IPS DF 4.7 (cell line): Measurements from ENCODE around the gene DPYSL5.
"Not testable (repeated sequence)": the region's sequence is repeated elsewhere in the genome, so short reads cannot be mapped to it uniquely, and the experiment has no call there.

Experiments
- DNase-seq: peaks from one replicate; pipeline ENCODE4 v3.0.0-alpha.2; 2013; ENCODE audit warnings: low spot score; ENCODE audit errors: extremely low read depth

Gene DPYSL5

DNA sequence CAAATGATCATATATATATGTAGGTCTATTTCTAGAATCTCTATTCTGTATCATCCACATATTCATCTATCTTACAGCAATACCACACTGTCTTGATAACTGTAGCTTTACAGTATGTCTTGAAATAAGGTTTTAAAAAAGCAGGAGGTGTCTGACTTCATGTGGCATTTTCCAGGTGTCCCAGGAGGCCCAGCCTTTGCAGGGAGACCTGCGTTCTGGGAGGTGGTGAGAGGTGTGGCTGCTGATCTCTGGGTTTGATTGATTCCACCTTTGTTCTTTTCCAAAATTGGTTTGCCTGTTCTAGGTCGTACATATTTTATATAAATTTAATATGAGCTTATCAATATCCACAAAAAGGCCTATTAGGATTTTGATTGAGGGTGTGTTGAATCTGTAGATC, 26.6 kb downstream of the DPYSL5 start:
- DNase-seq = no peak

- DNase-seq = no peak
Measured at GRCh38 chr2:26875065-26875634, 27.2 kb downstream of the DPYSL5 start.

- DNase-seq = no peak
Measured at GRCh38 chr2:26875808-26876207, 27.9 kb downstream of the DPYSL5 start.

- no peak for DNase-seq
Measured at GRCh38 chr2:26876260-26876659, 28.3 kb downstream of the DPYSL5 start.

GRCh38 chr2:26877276-26877675, 29.3 kb downstream of the DPYSL5 start:
- no peak for DNase-seq

GRCh38 chr2:26880161-26880560, 32.2 kb downstream of the DPYSL5 start:
- no peak for DNase-seq

DNA sequence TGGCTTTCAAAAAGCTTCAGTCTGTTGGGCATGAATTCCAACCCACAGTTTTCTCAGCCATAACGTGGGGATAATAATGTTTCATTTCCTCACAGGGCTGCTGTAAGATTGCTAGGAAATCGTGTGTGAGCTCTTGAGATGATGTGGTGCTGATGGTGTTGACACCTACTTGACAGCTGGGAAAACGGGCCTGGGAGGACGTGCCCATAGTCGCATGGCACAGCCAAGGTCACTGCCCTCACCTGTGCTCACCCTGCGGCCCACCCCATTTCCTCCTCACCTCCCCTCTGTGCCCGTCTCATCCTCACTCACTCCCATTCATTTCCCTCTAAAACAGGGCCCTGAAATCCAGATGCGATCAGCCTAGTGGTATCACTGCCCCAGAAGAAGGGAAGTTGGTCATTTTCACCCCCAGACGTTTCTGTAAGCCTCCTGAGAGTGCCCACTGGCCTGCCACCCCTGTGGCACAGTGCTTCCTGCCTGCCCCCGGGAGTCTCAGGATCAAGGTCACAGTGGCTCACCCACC, 33.0 kb downstream of the DPYSL5 start:
- DNase-seq = no peak

DNA sequence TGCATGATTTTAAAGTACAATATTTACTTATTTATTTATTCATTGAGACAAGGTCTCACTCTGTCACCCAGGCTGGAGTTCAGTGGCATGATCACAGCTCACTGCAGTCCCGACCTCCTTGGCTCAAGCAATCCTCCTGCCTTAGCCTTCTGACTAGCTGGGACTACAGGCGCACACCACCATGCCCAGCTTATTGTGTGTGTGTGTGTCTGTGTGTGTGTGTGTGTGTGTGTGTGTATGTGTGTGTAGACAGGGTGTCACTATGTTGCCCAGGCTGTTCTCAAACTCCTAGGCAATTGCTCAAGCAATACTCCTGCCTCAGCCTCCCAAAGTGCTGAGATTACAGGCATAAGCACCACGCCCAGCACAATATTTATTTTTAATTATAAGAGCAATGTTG, 34.3 kb downstream of the DPYSL5 start:
- DNase-seq = not testable (repeated sequence)

- no peak for DNase-seq
Measured at GRCh38 chr2:26883956-26884355, 36.0 kb downstream of the DPYSL5 start.

- DNase-seq = no peak
Measured at GRCh38 chr2:26884486-26884885, 36.6 kb downstream of the DPYSL5 start.

DNA sequence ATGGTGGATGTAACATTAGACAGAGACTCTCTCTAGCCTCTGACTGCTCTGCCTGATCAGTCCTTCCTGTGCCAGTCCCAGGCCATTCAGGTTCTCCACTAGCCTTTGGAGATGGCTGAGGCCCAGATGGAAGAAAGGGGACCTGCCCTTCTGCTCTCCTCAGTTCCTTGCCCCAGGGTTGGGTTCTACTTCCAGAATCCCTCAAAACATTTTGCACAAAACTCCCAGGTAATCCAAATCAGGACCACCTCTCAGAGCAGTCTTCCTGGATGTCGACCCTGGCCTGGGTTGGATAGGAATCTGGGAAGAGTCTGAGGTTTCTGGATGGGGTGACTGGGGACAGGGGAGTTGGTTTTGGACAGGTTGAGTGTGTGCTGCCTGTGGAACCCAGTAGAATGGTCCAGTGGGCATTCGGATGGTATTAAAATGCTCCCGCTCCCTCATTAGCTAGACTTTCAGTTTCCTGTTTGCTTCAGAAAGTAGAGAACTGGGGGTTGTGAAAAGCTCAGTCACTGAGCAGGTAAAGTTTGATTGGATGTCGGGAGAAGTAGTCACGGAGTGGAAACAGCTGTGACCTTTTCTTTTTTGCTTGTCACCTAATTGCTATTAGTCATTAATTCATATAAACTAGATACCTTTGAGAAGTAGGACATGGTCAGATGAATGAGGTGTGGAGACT, 37.9 kb downstream of the DPYSL5 start:
- no peak for DNase-seq

DNA sequence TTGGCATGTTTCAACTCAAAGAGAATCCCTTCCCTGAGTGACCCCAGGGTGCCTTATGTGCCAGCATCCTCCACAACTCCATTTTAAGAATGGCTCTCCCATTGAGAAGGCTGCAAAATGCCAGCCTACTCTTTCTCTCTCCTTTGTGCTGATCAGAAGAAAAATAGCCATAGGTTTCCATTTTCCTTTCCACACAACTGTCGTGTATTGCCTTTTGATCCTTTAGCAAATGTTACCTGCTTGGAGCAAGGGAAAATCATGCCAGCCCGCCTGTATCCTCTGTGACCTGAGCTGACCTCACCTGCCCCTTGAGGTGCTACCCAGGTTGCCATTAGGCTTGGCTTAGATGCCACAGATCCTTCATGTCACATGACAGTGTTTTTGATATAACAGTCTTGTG, 38.8 kb downstream of the DPYSL5 start:
- DNase-seq = no peak

DNA sequence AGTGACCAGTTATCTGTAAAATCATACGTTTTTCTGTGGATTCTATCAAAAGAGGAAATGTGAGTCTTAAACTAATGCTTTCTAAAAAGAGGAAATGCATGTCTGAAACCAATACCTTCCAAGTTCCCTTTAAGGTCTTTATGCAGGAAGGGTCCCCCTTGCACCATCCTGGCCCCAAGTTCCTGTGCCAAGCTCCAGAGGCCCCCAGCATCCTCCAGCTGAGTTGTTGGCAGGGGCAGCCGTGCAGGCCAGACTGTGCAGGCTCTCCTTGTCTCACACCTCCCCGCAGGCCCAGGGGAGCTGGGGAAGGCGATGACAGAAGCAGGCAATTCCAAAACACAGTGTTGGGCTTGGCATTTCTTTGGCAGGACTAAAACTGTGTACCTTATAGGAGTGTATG, 39.2 kb downstream of the DPYSL5 start:
- DNase-seq = no peak

GRCh38 chr2:26889796-26890195, 41.9 kb downstream of the DPYSL5 start:
- no peak for DNase-seq

GRCh38 chr2:26890341-26891000, 42.5 kb downstream of the DPYSL5 start:
- DNase-seq = no peak

DNA sequence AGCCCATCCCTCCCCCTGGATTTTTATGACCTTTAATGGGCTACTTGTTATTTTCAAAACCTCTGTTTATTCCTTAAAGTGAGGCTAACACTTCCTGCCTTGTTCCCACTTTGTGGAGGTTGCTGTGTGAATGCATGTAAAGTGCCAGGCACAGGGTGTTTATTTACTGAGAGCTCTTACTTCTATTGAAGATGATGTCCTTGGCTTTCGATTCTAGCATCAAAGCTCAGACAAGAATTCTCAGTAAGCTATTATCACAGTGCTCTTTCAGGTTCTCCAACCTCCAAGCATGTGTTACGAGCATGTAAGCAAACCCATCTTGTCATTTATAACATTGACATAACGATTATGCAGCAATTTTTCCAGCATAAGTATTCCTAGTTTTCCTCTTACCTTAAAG, 44.2 kb downstream of the DPYSL5 start:
- no peak for DNase-seq

- no peak for DNase-seq
Measured at GRCh38 chr2:26892922-26893524, 45.1 kb downstream of the DPYSL5 start.

DNA sequence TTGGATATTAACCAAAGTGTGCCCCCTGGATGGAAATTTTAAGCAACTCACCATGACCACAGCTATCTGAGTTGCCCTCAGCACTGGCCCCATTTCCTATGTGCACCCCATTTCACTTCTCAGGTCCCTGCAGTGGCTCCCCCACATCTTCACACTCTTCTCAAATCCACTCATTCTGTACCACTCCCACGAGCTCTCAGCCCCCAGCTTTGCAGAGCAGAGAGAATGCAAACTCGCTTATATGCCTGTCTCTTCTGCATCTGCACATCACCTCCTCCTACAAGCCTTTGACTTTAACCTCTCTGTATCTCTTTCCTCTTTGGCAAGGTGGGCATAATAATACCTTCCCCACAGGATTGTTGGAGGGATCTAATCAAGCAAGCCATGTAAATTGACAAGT, 46.2 kb downstream of the DPYSL5 start:
- DNase-seq = no peak

DNA sequence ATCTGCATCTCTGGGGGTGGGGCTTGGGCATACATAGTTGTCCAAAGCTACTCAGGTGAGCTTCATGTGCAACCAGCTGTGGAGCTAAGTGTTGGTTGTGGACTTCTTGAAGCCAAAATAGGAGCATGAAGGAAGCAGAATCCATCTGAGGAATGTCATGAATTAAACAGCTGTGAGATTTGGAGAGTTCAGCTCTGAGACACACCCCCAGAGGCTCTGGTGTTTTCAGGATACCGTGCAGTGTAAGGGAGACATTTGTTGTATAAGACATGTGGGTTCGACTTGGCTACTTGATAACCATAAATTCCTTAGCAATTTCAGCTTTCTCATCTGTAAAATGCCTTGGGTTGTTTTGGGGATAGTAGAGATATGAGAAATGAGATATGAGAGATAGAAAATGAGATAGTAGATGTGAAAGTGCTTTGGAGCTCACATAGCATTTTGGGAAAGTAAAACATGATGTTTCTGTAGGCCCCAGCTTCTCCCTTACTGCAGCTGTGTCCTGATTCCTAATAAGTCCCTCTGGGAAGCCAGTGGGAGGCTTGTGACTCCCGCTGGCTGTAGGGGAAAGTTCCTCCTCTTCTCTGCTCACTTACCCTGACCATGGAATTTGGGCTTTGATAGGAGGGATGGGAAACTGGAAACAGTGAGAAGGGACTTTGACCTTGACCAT, 50.0 kb downstream of the DPYSL5 start:
- DNase-seq = no peak

DNA sequence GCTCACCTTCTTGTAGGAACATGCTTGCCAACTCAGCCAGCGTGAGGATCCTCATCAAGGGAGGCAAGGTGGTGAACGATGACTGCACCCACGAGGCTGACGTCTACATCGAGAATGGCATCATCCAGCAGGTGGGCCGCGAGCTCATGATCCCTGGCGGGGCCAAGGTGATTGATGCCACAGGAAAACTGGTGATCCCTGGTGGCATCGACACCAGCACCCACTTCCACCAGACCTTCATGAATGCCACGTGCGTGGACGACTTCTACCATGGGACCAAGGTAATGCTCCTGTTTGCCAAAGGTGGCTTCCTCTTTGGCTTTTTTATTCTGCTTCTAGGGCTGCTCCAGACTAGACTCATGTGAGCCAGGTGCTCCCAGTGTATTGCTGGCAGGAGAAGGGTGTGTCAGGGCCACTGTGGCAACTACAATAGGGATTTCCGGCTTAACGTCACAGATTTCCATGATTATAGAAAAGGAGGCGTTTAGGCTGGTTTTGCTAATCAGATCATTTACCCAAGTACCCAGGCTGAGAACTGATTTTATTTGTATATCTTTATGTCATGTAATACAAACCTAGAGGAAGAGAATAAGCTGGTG, 50.6 kb downstream of the DPYSL5 start:
- no peak for DNase-seq

DNA sequence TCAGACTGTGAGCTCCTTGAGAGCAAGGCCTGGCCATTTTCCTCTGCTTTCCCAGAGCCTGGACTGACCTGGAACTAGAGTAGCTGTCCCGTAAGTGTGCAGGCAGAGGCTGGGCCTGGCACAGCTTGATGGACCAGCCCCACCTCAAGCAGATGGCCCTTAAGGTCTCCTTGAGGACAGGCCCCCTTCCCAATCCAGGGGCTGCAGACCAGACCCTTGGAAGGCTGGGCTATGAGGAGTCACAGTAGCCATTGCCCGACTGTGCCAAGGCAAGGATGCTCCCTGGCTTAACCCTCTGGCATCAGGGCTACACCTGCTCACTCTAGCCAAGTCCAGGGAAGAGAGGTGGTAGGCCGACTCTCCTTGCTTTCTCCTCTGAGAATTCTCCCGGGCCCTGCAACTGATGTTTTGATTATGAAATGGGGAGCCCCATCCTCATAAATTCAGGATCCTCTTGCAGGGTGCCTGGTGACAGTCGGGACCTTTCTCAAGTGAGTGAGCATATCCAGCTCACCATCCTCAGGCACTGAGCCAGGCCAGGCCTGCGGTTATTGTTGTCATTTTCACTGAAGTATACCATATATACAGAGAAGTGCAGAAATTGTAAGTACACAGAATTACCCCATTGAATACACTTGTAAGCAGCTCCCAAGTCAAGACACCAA, 51.7 kb downstream of the DPYSL5 start:
- no peak for DNase-seq
